ENCODE measurements around the gene SLC30A3.

- TF ChIP-seq POLR2AphosphoS5 (IDR thresholded peaks at IDR 0.05) (no peak), EP300 (IDR thresholded peaks at IDR 0.05) (no peak), CTCF (IDR thresholded peaks at IDR 0.05) (no peak)
These were observed 59.1 kb downstream of the SLC30A3 start for GRCh38 chr2:27203741-27204140.
